HG03066 (cell line): Measurements from ENCODE around the gene TSPY2.
"Not testable (repeated sequence)": the region's sequence is repeated elsewhere in the genome, so short reads cannot be mapped to it uniquely, and the experiment has no call there.

Experiments used
- ATAC-seq: cut with Tn5 transposase; IDR thresholded peaks from one replicate; pipeline ENCODE4 v1.9.1; 2021; ENCODE audit warnings: low read depth; ENCODE audit not compliant: unreplicated experiment

The TSPY2 gene, protein sequence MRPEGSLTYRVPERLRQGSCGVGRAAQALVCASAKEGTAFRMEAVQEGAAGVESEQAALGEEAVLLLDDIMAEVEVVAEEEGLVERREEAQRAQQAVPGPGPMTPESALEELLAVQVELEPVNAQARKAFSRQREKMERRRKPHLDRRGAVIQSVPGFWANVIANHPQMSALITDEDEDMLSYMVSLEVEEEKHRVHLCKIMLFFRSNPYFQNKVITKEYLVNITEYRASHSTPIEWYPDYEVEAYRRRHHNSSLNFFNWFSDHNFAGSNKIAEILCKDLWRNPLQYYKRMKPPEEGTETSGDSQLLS

DNA sequence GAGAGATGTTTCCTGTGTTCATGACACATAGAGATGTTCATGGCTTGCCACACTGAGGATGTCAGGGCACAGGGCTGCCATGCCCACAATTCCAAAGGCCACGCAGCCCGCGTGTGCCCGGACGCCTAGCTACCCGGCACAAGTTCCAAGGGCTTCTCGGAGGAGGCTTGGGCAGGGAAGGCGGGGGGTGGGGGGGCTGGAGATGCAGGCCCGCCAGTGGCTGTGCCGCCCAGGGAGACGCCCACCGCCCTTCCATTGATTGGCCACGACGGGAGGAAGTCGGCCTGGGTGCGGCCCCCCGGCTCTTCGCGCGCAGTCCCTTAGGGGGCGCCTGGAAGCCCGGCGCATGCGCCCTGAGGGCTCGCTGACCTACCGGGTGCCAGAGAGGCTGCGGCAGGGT, at the start of gene TSPY2:
TSPY2 (plus strand) TSS at position 301 of the 400 bp plus-strand sequence; CDS start at position 347, 46 bp downstream.
- ATAC-seq: not testable (repeated sequence)

DNA sequence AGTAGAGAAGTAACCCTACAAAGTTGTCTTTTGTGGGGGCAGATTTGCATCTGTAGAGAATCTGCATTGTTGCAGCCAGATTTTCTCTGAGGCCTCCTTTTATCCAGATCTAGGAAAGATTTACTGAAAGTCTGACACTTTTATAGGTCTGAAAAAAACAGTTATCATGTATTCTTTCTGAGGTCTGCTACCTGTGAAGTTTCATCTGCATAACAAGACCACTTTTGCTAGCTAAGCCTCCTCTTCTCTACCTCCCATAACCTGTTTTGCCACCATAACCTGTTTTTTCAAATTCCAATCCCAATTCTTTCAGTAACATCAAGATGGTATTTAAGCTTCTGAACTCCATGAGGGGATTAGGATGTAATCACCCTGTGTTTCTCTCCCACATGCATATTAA, 36.5 kb upstream of the TSPY2 start:
- ATAC-seq: not testable (repeated sequence)

- not testable (repeated sequence) for ATAC-seq
These were observed 29.0 kb upstream of the TSPY2 start for GRCh38 chrY:6217045-6217444.

- not testable (repeated sequence) for ATAC-seq
These were observed 23.8 kb downstream of the TSPY2 start for GRCh38 chrY:6269839-6270238.
